GM13976 (cell line): ENCODE results near the gene LRIF1.

ENCODE experiments used
- DNase-seq: peaks from one replicate; pipeline ENCODE4 v3.0.0; 2012; ENCODE audit warnings: low spot score
- in situ Hi-C: fragments of 300-500 bp; cut with MboI; formaldehyde crosslinking; loops from one replicate; pipeline ENCODE4 v1.12.0; 2022; ENCODE audit warnings: low sequenced_read_pairs, mixed read lengths, inconsistent platforms; ENCODE audit not compliant: unreplicated experiment
- TF ChIP-seq, protein P1 (sequence below): IDR thresholded peaks from 2 replicates; pipeline ENCODE4 v1.5.1; 2012; ENCODE audit warnings: borderline replicate concordance, mild to moderate bottlenecking; ENCODE audit not compliant: insufficient read depth; ENCODE audit errors: extremely low read depth, missing control alignments, control extremely low read depth

Gene LRIF1

DNA sequence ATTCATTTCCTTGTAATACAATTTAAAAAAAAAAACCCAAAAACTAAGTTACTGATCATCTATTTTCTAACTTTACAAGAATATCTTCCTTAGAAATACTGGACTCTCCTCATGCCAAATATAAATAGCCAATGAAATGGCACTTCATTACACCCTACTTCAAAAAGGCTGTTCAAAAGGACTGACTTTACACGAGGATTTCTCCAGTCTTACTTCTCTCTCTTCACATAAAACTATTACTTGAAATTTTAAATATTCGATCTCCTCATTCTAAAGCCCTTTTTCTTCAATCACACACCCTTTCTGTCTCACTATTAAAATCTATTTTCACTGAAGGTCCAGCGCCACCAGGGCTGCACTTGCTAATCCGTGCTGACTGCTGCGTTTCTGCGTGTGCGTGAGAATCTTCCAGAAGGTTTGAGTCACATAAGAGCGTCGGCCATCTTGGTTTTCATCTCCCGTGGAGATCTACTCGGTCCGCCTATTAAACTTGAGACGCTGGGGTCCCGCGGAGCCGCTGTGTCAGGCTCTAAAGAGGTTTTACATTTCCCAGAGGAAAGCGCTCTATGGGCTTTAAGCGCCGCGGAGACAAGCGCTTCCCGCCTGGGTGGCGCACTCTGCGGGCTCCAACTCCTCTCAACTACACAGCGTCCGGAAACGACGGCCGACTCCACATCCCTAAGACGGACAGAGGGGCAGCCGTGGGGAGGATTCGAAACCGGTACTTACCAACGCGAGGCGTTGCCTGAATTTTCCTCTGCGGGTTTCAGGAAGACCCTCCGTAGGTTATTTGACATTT, 631 bp downstream of the LRIF1 start:
- in situ Hi-C loops: no loop called here
- DNase-seq: peak; percentile 50
- TF ChIP-seq, protein P1, sequence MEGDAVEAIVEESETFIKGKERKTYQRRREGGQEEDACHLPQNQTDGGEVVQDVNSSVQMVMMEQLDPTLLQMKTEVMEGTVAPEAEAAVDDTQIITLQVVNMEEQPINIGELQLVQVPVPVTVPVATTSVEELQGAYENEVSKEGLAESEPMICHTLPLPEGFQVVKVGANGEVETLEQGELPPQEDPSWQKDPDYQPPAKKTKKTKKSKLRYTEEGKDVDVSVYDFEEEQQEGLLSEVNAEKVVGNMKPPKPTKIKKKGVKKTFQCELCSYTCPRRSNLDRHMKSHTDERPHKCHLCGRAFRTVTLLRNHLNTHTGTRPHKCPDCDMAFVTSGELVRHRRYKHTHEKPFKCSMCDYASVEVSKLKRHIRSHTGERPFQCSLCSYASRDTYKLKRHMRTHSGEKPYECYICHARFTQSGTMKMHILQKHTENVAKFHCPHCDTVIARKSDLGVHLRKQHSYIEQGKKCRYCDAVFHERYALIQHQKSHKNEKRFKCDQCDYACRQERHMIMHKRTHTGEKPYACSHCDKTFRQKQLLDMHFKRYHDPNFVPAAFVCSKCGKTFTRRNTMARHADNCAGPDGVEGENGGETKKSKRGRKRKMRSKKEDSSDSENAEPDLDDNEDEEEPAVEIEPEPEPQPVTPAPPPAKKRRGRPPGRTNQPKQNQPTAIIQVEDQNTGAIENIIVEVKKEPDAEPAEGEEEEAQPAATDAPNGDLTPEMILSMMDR: no peak

DNA sequence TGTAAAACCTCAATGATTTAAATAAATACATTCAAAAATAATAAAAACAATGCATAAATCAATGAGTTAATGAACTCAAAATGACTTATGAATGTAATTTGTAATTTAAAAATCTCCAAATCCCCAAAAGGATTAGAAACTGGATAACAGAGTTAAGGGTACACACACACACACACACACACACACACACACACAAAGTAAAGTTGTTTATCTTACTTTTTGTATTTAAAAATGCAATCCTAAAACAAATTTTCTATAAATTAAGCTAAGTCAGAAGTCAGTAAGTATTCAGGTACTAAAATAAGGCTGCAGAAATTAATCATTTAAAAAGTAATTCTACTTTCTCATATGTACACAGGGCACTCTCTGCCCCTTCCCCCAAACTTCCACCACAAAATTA, 1.8 kb downstream of the LRIF1 start:
- no peak for DNase-seq
- in situ Hi-C loops: no loop called here

DNA sequence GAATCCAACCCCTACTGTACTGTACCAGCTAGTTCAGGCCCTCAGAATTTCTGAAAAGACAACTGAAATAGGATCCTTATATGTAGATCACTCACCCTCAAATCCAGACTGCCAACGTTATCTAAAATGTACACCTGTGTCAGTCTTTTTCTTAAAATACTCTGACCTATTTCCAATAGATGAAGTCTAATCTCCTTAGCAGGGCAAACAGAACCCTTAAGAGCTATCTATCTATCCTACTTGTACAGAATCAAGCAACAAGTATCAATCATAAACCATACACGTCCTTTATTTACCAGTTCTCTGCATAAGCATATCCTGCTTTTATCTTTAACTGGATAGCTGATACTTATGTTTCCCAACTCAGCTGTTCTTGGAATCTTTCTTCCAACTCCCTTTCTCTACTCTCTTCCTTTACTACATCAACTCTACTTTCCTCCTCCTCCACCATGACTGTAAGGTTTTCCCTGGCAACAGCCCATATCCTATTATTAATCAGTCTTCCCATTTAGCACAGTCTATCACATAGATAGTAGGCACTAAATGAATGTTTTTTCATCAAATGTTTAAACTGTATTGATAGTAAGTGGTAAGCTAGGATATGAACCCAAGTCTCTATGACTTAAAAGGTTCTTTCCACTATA, 2.8 kb downstream of the LRIF1 start:
- TF ChIP-seq, protein P1: no peak
- DNase-seq: no peak
- in situ Hi-C loops: no loop called here

More for the DNA sequence above, 1.8 kb downstream of the LRIF1 start:
- TF ChIP-seq, protein P1: no peak

- in situ Hi-C loops: no loop called here
- no peak for DNase-seq
- TF ChIP-seq, protein P1: no peak
Measured at GRCh38 chr1:110957798-110958197, 5.9 kb downstream of the LRIF1 start.

GRCh38 chr1:110956586-110956985, 7.1 kb downstream of the LRIF1 start:
- no peak for DNase-seq
- TF ChIP-seq, protein P1: no peak
- in situ Hi-C loops: no loop called here

DNA sequence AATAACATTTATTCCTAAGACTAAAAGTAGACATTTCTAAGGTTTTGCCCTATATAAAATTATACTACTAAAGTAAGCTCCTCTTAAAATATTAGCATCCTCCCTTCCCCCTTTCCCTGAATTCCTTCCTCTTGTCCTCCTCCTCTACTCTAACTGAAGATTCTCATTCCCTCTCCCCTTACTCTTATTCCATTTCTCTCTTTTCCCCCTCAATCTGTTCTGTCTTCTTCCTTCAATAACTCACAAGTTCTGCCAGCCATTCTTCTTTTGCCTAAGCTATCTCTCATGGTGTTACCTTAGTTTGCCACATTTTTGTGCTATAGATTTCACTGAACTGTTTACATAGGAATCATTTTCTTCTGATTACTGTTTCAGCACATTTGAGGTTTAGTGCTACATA, 10.7 kb downstream of the LRIF1 start:
- in situ Hi-C loops: no loop called here
- no peak for DNase-seq
- TF ChIP-seq, protein P1: no peak
